IMR-90 (cell line): ENCODE data around the gene SH2D7. TPM values are rescaled to one million over a fixed set of nuclear protein-coding genes. Genes with fewer than 3 reads are reported as not detected.

Experiments
- ATAC-seq: fragments of 200-7000 bp; cut with Tn5 transposase; 2 replicates; pipeline ENCODE4 v1.9.1; 2020; ENCODE audit warnings: low read depth, mild to moderate bottlenecking, moderate library complexity
- BruUV-seq: library from RNA; stranded (reverse); fragments of 400-500 nt; replicated peaks from 2 replicates; lab custom pipeline; 2021; lab: Mats Ljungman, UMichigan
- CTCF ChIA-PET: fragments of 300-600 bp; formaldehyde crosslinking; extraction: SDS; loops from one replicate; lab custom pipeline; 2021; ENCODE audit warnings: antibody characterized with exemption; lab: Yijun Ruan, JAX
- POLR2A ChIA-PET: fragments of 300-600 bp; sonication (Branson Sonifier 250); formaldehyde crosslinking; loops from one replicate; lab custom pipeline; 2022; ENCODE audit warnings: antibody characterized with exemption; ENCODE audit not compliant: unreplicated experiment; lab: Charles Lee
- DNase-seq: peaks from one replicate; pipeline ENCODE4 v3.0.0; 2013
- H2AFZ ChIP-seq: replicated peaks from 2 replicates; pipeline ENCODE3; 2013; ENCODE audit warnings: low read length, mild to moderate bottlenecking; ENCODE audit not compliant: poor library complexity
- H2AK5ac ChIP-seq: 2 replicates; pipeline ENCODE4 v1.6.1; 2013; ENCODE audit warnings: low read depth, low read length, inconsistent platforms
- H2AK9ac ChIP-seq: replicated peaks from 2 replicates; pipeline ENCODE3; 2013; ENCODE audit warnings: mild to moderate bottlenecking, low read depth, low read length, moderate library complexity; ENCODE audit not compliant: poor library complexity
- H2BK120ac ChIP-seq: 2 replicates; pipeline ENCODE4 v1.6.1; 2013; ENCODE audit warnings: low read depth, low read length, inconsistent platforms
- H2BK15ac ChIP-seq: 3 replicates; pipeline ENCODE4 v1.6.1; 2013; ENCODE audit warnings: low read depth, low read length, inconsistent platforms
- H2BK20ac ChIP-seq: 2 replicates; pipeline ENCODE4 v1.6.1; 2013; ENCODE audit warnings: low read depth, mild to moderate bottlenecking, inconsistent platforms, low read length, moderate library complexity
- H2BK5ac ChIP-seq: 2 replicates; pipeline ENCODE4 v1.6.1; 2013; ENCODE audit warnings: mild to moderate bottlenecking, low read depth, low read length, inconsistent platforms; ENCODE audit not compliant: poor library complexity, severe bottlenecking
- H3K14ac ChIP-seq: replicated peaks from 2 replicates; pipeline ENCODE4 v1.6.1; 2013; ENCODE audit warnings: low read depth, low read length, inconsistent platforms
- H3K18ac ChIP-seq: 2 replicates; pipeline ENCODE4 v1.6.1; 2013; ENCODE audit warnings: low read depth, low read length, control low read depth
- H3K23ac ChIP-seq: 2 replicates; pipeline ENCODE4 v1.6.1; 2013; ENCODE audit warnings: low read depth, low read length, inconsistent platforms
- H3K27ac ChIP-seq: 2 replicates; pipeline ENCODE4 v1.5.1; 2013; ENCODE audit warnings: mild to moderate bottlenecking, control low read depth, low read length; ENCODE audit not compliant: insufficient read depth
- H3K27me3 ChIP-seq: 2 replicates; pipeline ENCODE4 v1.6.1; 2013; ENCODE audit warnings: low read length; ENCODE audit not compliant: control insufficient read depth, insufficient read depth
- H3K36me3 ChIP-seq: 2 replicates; pipeline ENCODE4 v1.6.1; 2013; ENCODE audit warnings: low read length, mixed read lengths; ENCODE audit not compliant: control insufficient read depth, insufficient read depth
- H3K4ac ChIP-seq: 2 replicates; pipeline ENCODE4 v1.6.1; 2013; ENCODE audit warnings: low read depth, low read length, inconsistent platforms
- H3K4me1 ChIP-seq: 2 replicates; pipeline ENCODE4 v1.6.1; 2013; ENCODE audit warnings: low read length, mixed read lengths; ENCODE audit not compliant: control insufficient read depth, insufficient read depth
- H3K4me2 ChIP-seq: 2 replicates; pipeline ENCODE4 v1.6.1; 2013; ENCODE audit warnings: low read depth, mild to moderate bottlenecking, control low read depth, low read length, moderate library complexity
- H3K4me3 ChIP-seq: 2 replicates; pipeline ENCODE4 v1.5.1; 2013; ENCODE audit warnings: low read depth, mild to moderate bottlenecking, control low read depth, low read length, moderate library complexity; ENCODE audit not compliant: insufficient read depth
- H3K56ac ChIP-seq: 2 replicates; pipeline ENCODE4 v1.6.1; 2013; ENCODE audit warnings: low read length, inconsistent platforms; ENCODE audit not compliant: insufficient read depth; ENCODE audit errors: extremely low read depth
- H3K79me1 ChIP-seq, 2 experiments: 2 replicates each; pipeline ENCODE4 v1.6.1; 2013; ENCODE audit warnings: low read length in 2 of 2, inconsistent platforms in 1 of 2, low read depth in 1 of 2
- H3K9ac ChIP-seq: 2 replicates; pipeline ENCODE4 v1.6.1; 2013; ENCODE audit warnings: low read depth, low read length, control low read depth
- H3K9me1 ChIP-seq: 2 replicates; pipeline ENCODE4 v1.6.1; 2013; ENCODE audit warnings: low read length, inconsistent platforms; ENCODE audit not compliant: insufficient read depth
- H3K9me3 ChIP-seq: 2 replicates; pipeline ENCODE4 v1.6.1; 2013; ENCODE audit warnings: low read length; ENCODE audit not compliant: control insufficient read depth, insufficient read depth
- H4K20me1 ChIP-seq: 2 replicates; pipeline ENCODE4 v1.6.1; 2013; ENCODE audit warnings: low read length, inconsistent platforms; ENCODE audit not compliant: insufficient read depth
- H4K5ac ChIP-seq: 2 replicates; pipeline ENCODE4 v1.6.1; 2013; ENCODE audit warnings: mild to moderate bottlenecking, low read depth, low read length, control low read depth
- H4K8ac ChIP-seq, 2 experiments: 2 replicates each; pipeline ENCODE4 v1.6.1; 2013; ENCODE audit warnings: low read depth in 2 of 2, low read length in 2 of 2, control low read depth in 1 of 2, inconsistent platforms in 1 of 2
- H4K91ac ChIP-seq: 2 replicates; pipeline ENCODE4 v1.6.1; 2013; ENCODE audit warnings: low read depth, low read length, inconsistent platforms; ENCODE audit not compliant: insufficient read depth
- BHLHE40 ChIP-seq: fragments of 150-350 bp; IDR thresholded peaks from 2 replicates; pipeline ENCODE4 v1.6.1; 2016; ENCODE audit warnings: mild to moderate bottlenecking, low read depth, low read length
- CEBPB ChIP-seq: IDR thresholded peaks from 2 replicates; pipeline ENCODE4 v1.6.1; 2012; ENCODE audit warnings: low read depth, low read length, improper control_type of control experiment
- CHD1 ChIP-seq: IDR thresholded peaks from 2 replicates; pipeline ENCODE4 v1.6.1; 2012; ENCODE audit warnings: low read depth, low read length, improper control_type of control experiment
- FOS ChIP-seq: fragments of 150-350 bp; IDR thresholded peaks from 2 replicates; pipeline ENCODE4 v1.6.1; 2016; ENCODE audit warnings: low read depth, low read length
- MAFK ChIP-seq: IDR thresholded peaks from 2 replicates; pipeline ENCODE4 v1.6.1; 2012; ENCODE audit warnings: low read depth, low read length, improper control_type of control experiment
- MAZ ChIP-seq: IDR thresholded peaks from 2 replicates; pipeline ENCODE4 v1.6.1; 2012; ENCODE audit warnings: low read depth, mild to moderate bottlenecking, low read length, improper control_type of control experiment, moderate library complexity, borderline replicate concordance
- MXI1 ChIP-seq: IDR thresholded peaks from 2 replicates; pipeline ENCODE4 v1.6.1; 2012; ENCODE audit warnings: low read depth, mild to moderate bottlenecking, low read length, moderate library complexity, borderline replicate concordance
- NFE2L2 ChIP-seq: fragments of 150-350 bp; IDR thresholded peaks from 2 replicates; pipeline ENCODE4 v1.6.1; 2016; ENCODE audit warnings: low read depth, mild to moderate bottlenecking, low read length
- POLR2A ChIP-seq: IDR thresholded peaks from 2 replicates; pipeline ENCODE4 v1.6.1; 2012; ENCODE audit warnings: mild to moderate bottlenecking, low read depth, low read length
- RAD21 ChIP-seq: IDR thresholded peaks from 2 replicates; pipeline ENCODE4 v1.6.1; 2012; ENCODE audit warnings: low read length, improper control_type of control experiment
- RCOR1 ChIP-seq: IDR thresholded peaks from 2 replicates; pipeline ENCODE4 v1.6.1; 2012; ENCODE audit warnings: mild to moderate bottlenecking, low read length, improper control_type of control experiment; ENCODE audit not compliant: insufficient replicate concordance
- RFX5 ChIP-seq: IDR thresholded peaks from 2 replicates; pipeline ENCODE4 v1.8.0; 2012; ENCODE audit warnings: low read depth, mild to moderate bottlenecking, low read length, moderate library complexity
- SMC3 ChIP-seq: fragments of 150-350 bp; IDR thresholded peaks from 2 replicates; pipeline ENCODE4 v1.6.1; 2016; ENCODE audit warnings: low read depth, mild to moderate bottlenecking, antibody characterized with exemption, low read length, moderate library complexity
- WGBS, 2 experiments: methylation state at CpG; one replicate each; pipeline versions ENCODE4 v1.1.5 to v1.1.7; 2013; ENCODE audit warnings: missing lambda C conversion rate in 2 of 2; ENCODE audit not compliant: insufficient read length in 1 of 2; ENCODE audit errors: extremely low coverage in 2 of 2; 5-methylcytosine and 5-hydroxymethylcytosine counted together
- dilution Hi-C: fragments of 300-500 bp; cut with HindIII; formaldehyde crosslinking; loops from one replicate; pipeline ENCODE4 v1.14.3; 2018; ENCODE audit warnings: low sequenced_read_pairs; ENCODE audit not compliant: unreplicated experiment
- in situ Hi-C: fragments of 300-500 bp; cut with MboI; formaldehyde crosslinking; loops from 3 replicates; pipeline ENCODE4 v1.14.3; 2019; ENCODE audit warnings: low sequenced_read_pairs, inconsistent platforms, mixed read lengths
- intact Hi-C: fragments of 100-400 bp; cut with micrococcal nuclease; formaldehyde crosslinking; loops from 2 replicates; pipeline ENCODE4 v1.10.0; 2022
- polyA plus RNA-seq, 3 experiments: library from polyadenylated mRNA; depleted of rRNA; stranded (reverse); fragments of >200 nt; gene quantifications; 2 replicates each; pipeline ENCODE4 v1.2.3, GENCODE V29; 2012; ENCODE audit warnings: low replicate concordance in 1 of 3
- total RNA-seq: library from RNA; depleted of rRNA; stranded (reverse); fragments of >200 nt; gene quantifications from 2 replicates; pipeline ENCODE4 v1.2.3, GENCODE V29; 2012
- TF ChIP-seq, protein P1 (sequence below): fragments of 150-350 bp; IDR thresholded peaks from 2 replicates; pipeline ENCODE4 v1.6.1; 2017; ENCODE audit warnings: mild to moderate bottlenecking, antibody characterized with exemption, low read length, low read depth
- TF ChIP-seq, protein P2 (sequence below): conservative IDR thresholded peaks from 2 replicates; pipeline ENCODE4 v1.5.1; 2012; ENCODE audit warnings: mild to moderate bottlenecking, low read depth, low read length, improper control_type of control experiment
- TF ChIP-seq, protein P3 (sequence below): fragments of 150-350 bp; IDR thresholded peaks from 2 replicates; pipeline ENCODE4 v1.6.1; 2016; ENCODE audit warnings: low read depth, mild to moderate bottlenecking, low read length, moderate library complexity, borderline replicate concordance

Gene SH2D7
- total and polyA plus RNA-seq, 2 of the 4 experiments (the other 2 are of a cell fraction): not detected

- Histone ChIP-seq H2BK120ac (no peak overlapping the region), H3K9ac (no peak overlapping the region), H4K91ac (no peak overlapping the region), H3K27ac (no peak overlapping the region), H2AFZ (no peak overlapping the region), H3K4ac (no peak overlapping the region), H3K23ac (no peak overlapping the region), H2AK9ac (no peak overlapping the region), H2BK20ac (no peak overlapping the region), H4K8ac (no peak overlapping the region), H3K14ac (no peak overlapping the region), H2AK5ac (no peak overlapping the region), H2BK5ac (no peak overlapping the region), H3K27me3 (peaks cover 6% of the 10 kb centered on the region; the same call in 1 of the 2 replicates), H2BK15ac (no peak overlapping the region), H3K4me2 (no peak overlapping the region), H3K79me1 (no peaks in the 10 kb centered on the region), H3K18ac (no peak overlapping the region), H3K36me3 (no peaks in the 10 kb centered on the region), H3K9me1 (peaks cover 3% of the 10 kb centered on the region), H3K9me3 (no peaks in the 10 kb centered on the region), H3K4me3 (no peak overlapping the region), H3K4me1 (peaks cover 4% of the 10 kb centered on the region), H3K56ac (no peak overlapping the region), H4K5ac (no peak overlapping the region), H4K20me1 (0 out of 2 replicates have a peak, but pooled peaks cover 6% of the 10 kb centered on the region)
- intact Hi-C loops: no loop called here
- ChIA-PET CTCF (no interaction called here), POLR2A (no interaction called here)
- dilution Hi-C loops: no loop called here
- WGBS, 2 experiments: 75% methylated on average over 1 of the region's 8 CpGs; no CpG with 5 or more reads in 1 of the 2 experiments
- DNase-seq: no peak
- TF ChIP-seq, protein P1, sequence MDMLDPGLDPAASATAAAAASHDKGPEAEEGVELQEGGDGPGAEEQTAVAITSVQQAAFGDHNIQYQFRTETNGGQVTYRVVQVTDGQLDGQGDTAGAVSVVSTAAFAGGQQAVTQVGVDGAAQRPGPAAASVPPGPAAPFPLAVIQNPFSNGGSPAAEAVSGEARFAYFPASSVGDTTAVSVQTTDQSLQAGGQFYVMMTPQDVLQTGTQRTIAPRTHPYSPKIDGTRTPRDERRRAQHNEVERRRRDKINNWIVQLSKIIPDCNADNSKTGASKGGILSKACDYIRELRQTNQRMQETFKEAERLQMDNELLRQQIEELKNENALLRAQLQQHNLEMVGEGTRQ: no peak
- TF ChIP-seq, protein P2, sequence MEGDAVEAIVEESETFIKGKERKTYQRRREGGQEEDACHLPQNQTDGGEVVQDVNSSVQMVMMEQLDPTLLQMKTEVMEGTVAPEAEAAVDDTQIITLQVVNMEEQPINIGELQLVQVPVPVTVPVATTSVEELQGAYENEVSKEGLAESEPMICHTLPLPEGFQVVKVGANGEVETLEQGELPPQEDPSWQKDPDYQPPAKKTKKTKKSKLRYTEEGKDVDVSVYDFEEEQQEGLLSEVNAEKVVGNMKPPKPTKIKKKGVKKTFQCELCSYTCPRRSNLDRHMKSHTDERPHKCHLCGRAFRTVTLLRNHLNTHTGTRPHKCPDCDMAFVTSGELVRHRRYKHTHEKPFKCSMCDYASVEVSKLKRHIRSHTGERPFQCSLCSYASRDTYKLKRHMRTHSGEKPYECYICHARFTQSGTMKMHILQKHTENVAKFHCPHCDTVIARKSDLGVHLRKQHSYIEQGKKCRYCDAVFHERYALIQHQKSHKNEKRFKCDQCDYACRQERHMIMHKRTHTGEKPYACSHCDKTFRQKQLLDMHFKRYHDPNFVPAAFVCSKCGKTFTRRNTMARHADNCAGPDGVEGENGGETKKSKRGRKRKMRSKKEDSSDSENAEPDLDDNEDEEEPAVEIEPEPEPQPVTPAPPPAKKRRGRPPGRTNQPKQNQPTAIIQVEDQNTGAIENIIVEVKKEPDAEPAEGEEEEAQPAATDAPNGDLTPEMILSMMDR: no peak
- no peak for TF ChIP-seq MXI1
- no peak for TF ChIP-seq RFX5
- TF ChIP-seq, protein P3, sequence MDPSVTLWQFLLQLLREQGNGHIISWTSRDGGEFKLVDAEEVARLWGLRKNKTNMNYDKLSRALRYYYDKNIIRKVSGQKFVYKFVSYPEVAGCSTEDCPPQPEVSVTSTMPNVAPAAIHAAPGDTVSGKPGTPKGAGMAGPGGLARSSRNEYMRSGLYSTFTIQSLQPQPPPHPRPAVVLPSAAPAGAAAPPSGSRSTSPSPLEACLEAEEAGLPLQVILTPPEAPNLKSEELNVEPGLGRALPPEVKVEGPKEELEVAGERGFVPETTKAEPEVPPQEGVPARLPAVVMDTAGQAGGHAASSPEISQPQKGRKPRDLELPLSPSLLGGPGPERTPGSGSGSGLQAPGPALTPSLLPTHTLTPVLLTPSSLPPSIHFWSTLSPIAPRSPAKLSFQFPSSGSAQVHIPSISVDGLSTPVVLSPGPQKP: no peak
- no peak for TF ChIP-seq MAZ
- TF ChIP-seq POLR2A: no peak
- TF ChIP-seq MAFK: no peak
- no peak for TF ChIP-seq CHD1
- TF ChIP-seq BHLHE40: no peak
- no peak for TF ChIP-seq RCOR1
- TF ChIP-seq SMC3: no peak
- no peak for TF ChIP-seq NFE2L2
- no peak for TF ChIP-seq CEBPB
- TF ChIP-seq RAD21: no peak
- TF ChIP-seq FOS: no peak
- in situ Hi-C loops: no loop called here
- BruUV-seq: no TSS peak
- ATAC-seq: no peak
Observed at GRCh38 chr15:78129077-78129750, 36.9 kb downstream of the SH2D7 start.
